Endothelial cell of umbilical vein (primary cell): ENCODE data around the gene LRRIQ1. TPM values are rescaled to one million over a fixed set of nuclear protein-coding genes. Genes with fewer than 3 reads are reported as not detected.

ENCODE experiments used
- Bru-seq: library from RNA; stranded (reverse); fragments of 400-500 nt; gene quantifications from one replicate; lab custom pipeline; 2021; lab: Mats Ljungman, UMichigan
- BruChase-seq, 2 experiments: library from RNA; stranded (reverse); fragments of 400-500 nt; gene quantifications; one replicate each; lab custom pipeline; 2021; lab: Mats Ljungman, UMichigan
- BruUV-seq: library from RNA; stranded (reverse); fragments of 400-500 nt; replicated peaks from 2 replicates; lab custom pipeline; 2021; lab: Mats Ljungman, UMichigan
- CTCF ChIA-PET: fragments of 300-600, 350-600 bp; sonication (Branson Sonifier 250); formaldehyde crosslinking; loops from one replicate; lab custom pipeline; 2021; ENCODE audit warnings: antibody characterized with exemption, inconsistent platforms; lab: Charles Lee
- POLR2A ChIA-PET: fragments of 300-600, 350-600 bp; sonication (Branson Sonifier 250); formaldehyde crosslinking; loops from one replicate; lab custom pipeline; 2021; ENCODE audit warnings: antibody characterized with exemption, inconsistent platforms; lab: Charles Lee
- DNase-seq: peaks from one replicate; pipeline ENCODE4 v3.0.0-alpha.2; 2011; ENCODE audit warnings: low read depth, low spot score
- FAIRE-seq: peaks from 2 replicates; lab custom pipeline; 2011; peaks lifted over from hg19 to GRCh38; lab: Jason Lieb, UNC
- H2AFZ ChIP-seq: 2 replicates; pipeline ENCODE4 v1.6.0; 2012; ENCODE audit warnings: low read depth, low read length, control low read depth, inconsistent platforms
- H3K27ac ChIP-seq: 2 replicates; pipeline ENCODE4 v1.5.1; 2011; ENCODE audit warnings: low read depth, mild to moderate bottlenecking, control low read depth, low read length, moderate library complexity; ENCODE audit not compliant: insufficient read depth
- H3K27me3 ChIP-seq, 2 experiments: 2 replicates each; pipeline versions ENCODE4 v1.6.0 to v1.6.1; 2011; ENCODE audit warnings: low read length in 2 of 2, mixed read lengths in 1 of 2; ENCODE audit not compliant: control insufficient read depth in 2 of 2, insufficient read depth in 2 of 2
- H3K36me3 ChIP-seq, 2 experiments: 2 replicates in 1 of 2; 3 replicates in 1 of 2; pipeline ENCODE4 v1.5.1; 2011; ENCODE audit warnings: low read length in 2 of 2, mild to moderate bottlenecking in 1 of 2, moderate library complexity in 1 of 2; ENCODE audit not compliant: control insufficient read depth in 2 of 2, insufficient read depth in 2 of 2; ENCODE audit errors: extremely low read depth in 1 of 2
- H3K4me1 ChIP-seq: 3 replicates; pipeline ENCODE4 v1.5.1; 2011; ENCODE audit warnings: mild to moderate bottlenecking, low read length; ENCODE audit not compliant: control insufficient read depth, insufficient read depth; ENCODE audit errors: extremely low read depth
- H3K4me2 ChIP-seq: 2 replicates; pipeline ENCODE4 v1.6.1; 2011; ENCODE audit warnings: low read length, control low read depth, mixed read lengths; ENCODE audit not compliant: insufficient read depth
- H3K4me3 ChIP-seq, 3 experiments: fragments of 200-600 bp in 1 of 3; sonication (generic), shearing (Covaris generic) in 1 of 3; replicated peaks in 1 of 3; 2 replicates each; pipeline ENCODE4 v1.5.1; 2011 to 2016; ENCODE audit warnings: control low read depth in 3 of 3, low read length in 3 of 3, mild to moderate bottlenecking in 2 of 3, inconsistent platforms in 1 of 3, low read depth in 1 of 3, moderate library complexity in 1 of 3; ENCODE audit not compliant: insufficient read depth in 1 of 3
- H3K79me2 ChIP-seq: 2 replicates; pipeline ENCODE4 v1.6.0; 2012; ENCODE audit warnings: low read length, inconsistent platforms; ENCODE audit not compliant: control insufficient read depth, insufficient read depth
- H3K9ac ChIP-seq: replicated peaks from 2 replicates; pipeline ENCODE3; 2011; ENCODE audit warnings: low read length, control low read depth; ENCODE audit not compliant: insufficient read depth; ENCODE audit errors: extremely low read depth
- H3K9me1 ChIP-seq: replicated peaks from 3 replicates; pipeline ENCODE4 v1.6.0; 2011; ENCODE audit warnings: mild to moderate bottlenecking, low read length; ENCODE audit not compliant: control insufficient read depth, insufficient read depth; ENCODE audit errors: extremely low read depth
- H3K9me3 ChIP-seq: replicated peaks from 2 replicates; pipeline ENCODE4 v1.5.1; 2012; ENCODE audit warnings: low read length, inconsistent platforms; ENCODE audit not compliant: control insufficient read depth, insufficient read depth
- H4K20me1 ChIP-seq: replicated peaks from 2 replicates; pipeline ENCODE3; 2011; ENCODE audit warnings: mild to moderate bottlenecking, low read length; ENCODE audit not compliant: control insufficient read depth, insufficient read depth; ENCODE audit errors: extremely low read depth
- EZH2 ChIP-seq: IDR thresholded peaks from 2 replicates; pipeline ENCODE4 v1.6.1; 2012; ENCODE audit warnings: borderline replicate concordance, low read depth, mild to moderate bottlenecking, moderate library complexity, low read length, inconsistent platforms; ENCODE audit not compliant: severe bottlenecking
- FOS ChIP-seq: IDR thresholded peaks from 2 replicates; pipeline ENCODE4 v1.6.1; 2011; ENCODE audit warnings: mild to moderate bottlenecking, low read length, moderate library complexity, borderline replicate concordance; ENCODE audit not compliant: insufficient read depth
- GATA2 ChIP-seq: IDR thresholded peaks from 2 replicates; pipeline ENCODE4 v1.7.0; 2011; ENCODE audit warnings: low read depth, mild to moderate bottlenecking, moderate library complexity, mixed read lengths, low read length; ENCODE audit not compliant: insufficient read length, insufficient read depth
- JUN ChIP-seq: IDR thresholded peaks from 2 replicates; pipeline ENCODE4 v1.6.1; 2011; ENCODE audit warnings: borderline replicate concordance, low read depth; ENCODE audit not compliant: insufficient read length, insufficient read depth
- MYC ChIP-seq: IDR thresholded peaks from one replicate; pipeline ENCODE4 v1.6.1; 2011; ENCODE audit warnings: mild to moderate bottlenecking, low read depth, low read length
- POLR2A ChIP-seq: IDR thresholded peaks from 2 replicates; pipeline ENCODE4 v1.6.1; 2012; ENCODE audit warnings: low read depth, mild to moderate bottlenecking, control low read depth, low read length
- POLR2AphosphoS5 ChIP-seq: IDR thresholded peaks from 2 replicates; pipeline ENCODE4 v1.6.1; 2012; ENCODE audit warnings: low read depth, mild to moderate bottlenecking, control low read depth, low read length, moderate library complexity; ENCODE audit not compliant: insufficient read depth
- dilution Hi-C: fragments of 300-500 bp; cut with MboI; formaldehyde crosslinking; loops from one replicate; pipeline ENCODE4 v1.15.0; 2019; ENCODE audit warnings: low sequenced_read_pairs; ENCODE audit not compliant: extremely low pct_ligation_motif_present
- intact Hi-C: fragments of 100-400 bp; cut with micrococcal nuclease; formaldehyde crosslinking; loops from one replicate; pipeline ENCODE4 v1.10.0; 2022
- long read RNA-seq: library from polyadenylated mRNA; stranded (forward); transcript quantifications from one replicate; pipeline ENCODE4 v2.0.0, GENCODE V29; 2021
- polyA minus RNA-seq, 3 experiments: library from RNA; depleted of rRNA, polyadenylated mRNA; stranded (reverse); fragments of >200 nt; gene quantifications; 1 replicate in 1 of 3; 2 replicates in 2 of 3; pipeline ENCODE4 v1.2.3, GENCODE V29; 2011
- polyA plus RNA-seq, 4 experiments: library from polyadenylated mRNA; depleted of rRNA in 3 of 4; stranded (reverse) in 3 of 4; unstranded in 1 of 4; fragments of >200 nt; gene quantifications; 2 replicates each; pipeline versions ENCODE4 v1.2.1 to v1.2.3, GENCODE V29; 2011 to 2012; ENCODE audit warnings: missing spikeins in 1 of 4
- total RNA-seq: library from RNA; stranded (reverse); gene quantifications from 2 replicates; pipeline ENCODE4 v1.2.3, GENCODE V29; 2021
- TF ChIP-seq, protein P1 (sequence below): IDR thresholded peaks from 2 replicates; pipeline ENCODE4 v1.6.1; 2011; ENCODE audit not compliant: insufficient read depth, insufficient read length
- TF ChIP-seq, protein P2 (sequence below), 2 donors: IDR thresholded peaks; 1 replicate in 1 of 2; 2 replicates in 1 of 2; pipeline ENCODE4 v1.5.1; 2011; ENCODE audit warnings: low read length in 2 of 2, mild to moderate bottlenecking in 2 of 2, moderate library complexity in 2 of 2, control low read depth in 1 of 2, inconsistent platforms in 1 of 2, low read depth in 1 of 2; ENCODE audit not compliant: insufficient read depth in 1 of 2; ENCODE audit errors: extremely low read depth in 1 of 2

Gene LRRIQ1, protein sequence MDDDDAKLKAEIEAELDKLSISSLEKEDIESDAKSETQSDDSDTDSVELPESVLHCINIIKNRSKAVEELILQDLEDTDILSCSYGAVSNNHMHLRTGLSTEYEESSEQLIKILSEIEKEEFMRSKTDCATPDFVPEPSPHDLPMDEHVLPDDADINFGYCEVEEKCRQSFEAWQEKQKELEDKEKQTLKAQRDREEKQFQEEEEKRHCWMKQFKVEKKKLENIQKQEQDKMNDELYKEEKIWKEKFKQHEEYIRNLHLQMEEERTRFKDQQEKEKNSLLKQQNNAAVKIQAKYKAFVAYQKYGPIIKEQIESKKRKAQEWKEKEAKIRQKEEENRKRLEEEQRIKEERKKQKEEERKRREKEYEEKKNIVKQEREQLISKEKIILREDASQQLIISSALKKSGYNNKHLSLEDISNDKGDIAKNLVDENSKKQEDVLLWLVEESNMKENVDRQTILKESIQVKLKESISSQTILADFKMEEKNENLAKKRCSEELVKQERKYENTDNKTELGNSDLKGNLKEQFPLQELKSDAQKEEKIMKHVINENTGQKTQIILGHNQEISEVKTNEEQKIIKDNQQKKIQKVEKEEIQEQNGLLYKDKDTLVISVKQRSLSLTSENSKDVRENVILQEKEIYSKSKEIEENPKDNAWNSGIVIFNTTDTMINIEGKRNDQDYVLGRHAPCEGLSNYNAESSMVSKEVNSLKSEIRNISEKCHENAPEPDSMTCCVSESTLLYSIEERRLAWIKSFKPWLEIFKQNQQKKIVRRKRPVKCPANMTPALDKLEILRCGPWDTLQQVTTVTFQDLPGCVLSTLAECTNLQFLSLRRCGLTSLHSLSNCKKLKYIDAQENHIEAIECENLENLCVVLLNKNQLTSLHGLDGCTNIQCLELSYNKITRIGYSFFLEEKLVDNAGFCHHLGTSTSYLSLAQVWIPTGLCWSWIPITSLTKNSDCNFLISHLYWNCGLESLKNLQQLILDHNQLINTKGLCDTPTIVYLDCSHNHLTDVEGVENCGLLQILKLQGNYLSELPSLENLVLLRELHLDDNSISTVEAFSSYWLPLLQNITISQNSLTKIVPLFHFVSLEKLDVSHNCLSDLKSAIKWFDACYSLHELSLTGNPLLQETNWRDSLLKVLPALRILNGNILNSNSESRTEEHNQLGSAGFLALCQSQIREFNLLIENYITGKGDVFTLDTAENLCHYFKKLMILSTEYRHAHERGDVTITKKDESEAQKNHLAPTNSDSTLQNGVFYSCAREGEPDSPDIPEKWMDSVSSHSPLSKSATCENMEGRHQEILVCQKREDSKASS (N-terminal part only)
- total RNA-seq (0.20 and 0.21 TPM in 2 replicates), polyA plus RNA-seq (0.06 and 0.08 TPM in 2 replicates), polyA minus RNA-seq (not detected in 2 replicates), Bru-seq, nascent RNA (percentile 17 among the genes with signal in this experiment), BruChase-seq, experiment 1, labeled RNA remaining after a 6-hour chase (percentile 9 among the genes with signal in this experiment), BruChase-seq, experiment 2, labeled RNA remaining after a 2-hour chase (percentile 15 among the genes with signal in this experiment)
- 0.03 and 0.08 TPM in 2 replicates for polyA plus RNA-seq (2011; cell fraction: cytosol; rRNA removed)
- polyA plus RNA-seq (2011; cell fraction: nucleus; rRNA removed) = 0.38 and 1.2 TPM in 2 replicates
- 0.40 and 1.1 TPM in 2 replicates for polyA plus RNA-seq (2012)
- 1.5 TPM for polyA minus RNA-seq (2011; cell fraction: cytosol; rRNA and poly(A)+ RNA removed)
- 0.82 and 0.87 TPM in 2 replicates for polyA minus RNA-seq (2011; cell fraction: nucleus; rRNA and poly(A)+ RNA removed)
- long read RNA-seq, partial matches to known transcripts = 0 of 1 reads
- long read RNA-seq, other reads (novel, unspliced or antisense) = 0 of 1 reads

DNA sequence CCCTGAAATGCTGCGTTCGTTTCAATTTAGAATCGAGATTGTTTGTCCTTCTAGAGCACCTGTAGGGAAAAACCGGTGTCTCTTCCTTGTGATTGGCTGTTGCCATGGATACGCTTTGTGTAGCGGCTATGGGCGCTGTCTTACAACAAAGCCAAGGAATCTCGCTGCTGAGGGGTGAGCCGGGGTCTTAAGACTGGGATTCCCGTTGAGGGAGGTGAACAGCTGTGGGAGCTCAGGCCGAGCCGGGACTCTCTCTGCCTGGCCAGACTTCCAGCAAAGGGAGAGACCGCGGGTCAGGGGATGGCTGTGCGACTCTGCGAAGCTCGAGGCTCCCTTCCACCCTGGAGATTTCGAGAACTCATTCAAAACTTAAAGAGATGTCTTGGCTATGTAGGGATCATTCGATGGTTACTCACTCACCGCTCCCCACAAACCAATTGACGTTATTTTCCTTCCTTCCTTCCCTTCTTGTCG, at the start of gene LRRIQ1, which contains the start of gene TSPAN19:
Gene LRRIQ1, plus strand, starts transcription at position 118 of the 474 bp plus-strand sequence. CDS start 1,826 bp downstream, outside the sequence.
Gene TSPAN19, minus strand, starts transcription at position 44 of the 474 bp plus-strand sequence. CDS start 6,331 bp downstream, outside the sequence.
- no peaks in the 10 kb centered on the region for H3K79me2 ChIP-seq
- ChIA-PET POLR2A (interaction anchor here (0.6 kb wide), 1 partner anchor 101 kb away, joined by 4 read pairs; no protein-coding TSS in a partner anchor), CTCF (interaction anchor here (0.9 to 1.5 kb wide), 5 partner anchors 14 to 164 kb away, joined by 3 to 4 read pairs (median 3); no protein-coding TSS in a partner anchor)
- peak within 1 kb of the TSS; percentile 27 for H3K9ac ChIP-seq
- no peaks in the 10 kb centered on the region for H3K36me3 ChIP-seq
- dilution Hi-C loops (no loop called here), intact Hi-C loops (loop anchor here (1.0 kb wide), 1 partner anchor 125 kb away; no protein-coding TSS in a partner anchor)
- peak within 1 kb of the TSS; percentile 81 for H2AFZ ChIP-seq
- peak within 1 kb of the TSS; percentile 96 for H3K4me2 ChIP-seq
- peak within 1 kb of the TSS; percentile 31 to 80 (median 77) for H3K4me3 ChIP-seq
- H3K9me1 ChIP-seq = no peaks in the 10 kb centered on the region
- peaks cover 5% of the 10 kb centered on the region for H3K4me1 ChIP-seq
- TF ChIP-seq, protein P1, sequence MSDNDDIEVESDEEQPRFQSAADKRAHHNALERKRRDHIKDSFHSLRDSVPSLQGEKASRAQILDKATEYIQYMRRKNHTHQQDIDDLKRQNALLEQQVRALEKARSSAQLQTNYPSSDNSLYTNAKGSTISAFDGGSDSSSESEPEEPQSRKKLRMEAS = no peak
- no peak for TF ChIP-seq EZH2
- no peak for TF ChIP-seq MYC
- no peak for TF ChIP-seq FOS
- no peak for TF ChIP-seq POLR2A
- TF ChIP-seq, protein P2, sequence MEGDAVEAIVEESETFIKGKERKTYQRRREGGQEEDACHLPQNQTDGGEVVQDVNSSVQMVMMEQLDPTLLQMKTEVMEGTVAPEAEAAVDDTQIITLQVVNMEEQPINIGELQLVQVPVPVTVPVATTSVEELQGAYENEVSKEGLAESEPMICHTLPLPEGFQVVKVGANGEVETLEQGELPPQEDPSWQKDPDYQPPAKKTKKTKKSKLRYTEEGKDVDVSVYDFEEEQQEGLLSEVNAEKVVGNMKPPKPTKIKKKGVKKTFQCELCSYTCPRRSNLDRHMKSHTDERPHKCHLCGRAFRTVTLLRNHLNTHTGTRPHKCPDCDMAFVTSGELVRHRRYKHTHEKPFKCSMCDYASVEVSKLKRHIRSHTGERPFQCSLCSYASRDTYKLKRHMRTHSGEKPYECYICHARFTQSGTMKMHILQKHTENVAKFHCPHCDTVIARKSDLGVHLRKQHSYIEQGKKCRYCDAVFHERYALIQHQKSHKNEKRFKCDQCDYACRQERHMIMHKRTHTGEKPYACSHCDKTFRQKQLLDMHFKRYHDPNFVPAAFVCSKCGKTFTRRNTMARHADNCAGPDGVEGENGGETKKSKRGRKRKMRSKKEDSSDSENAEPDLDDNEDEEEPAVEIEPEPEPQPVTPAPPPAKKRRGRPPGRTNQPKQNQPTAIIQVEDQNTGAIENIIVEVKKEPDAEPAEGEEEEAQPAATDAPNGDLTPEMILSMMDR (IDR thresholded peaks at IDR 0.05; ENCODE audit: extremely low read depth in 1 of 2, insufficient read depth in 1 of 2, low read depth in 1 of 2, low read length in 2 of 2) = no peak
- TF ChIP-seq JUN = no peak
- no peak for TF ChIP-seq POLR2AphosphoS5
- TF ChIP-seq GATA2 = no peak
- peak; percentile 60 for FAIRE-seq
- no peaks in the 10 kb centered on the region for H3K9me3 ChIP-seq
- peak; percentile 84 for DNase-seq
- no peak within 1 kb of the TSS for H3K27ac ChIP-seq
- no peaks in the 10 kb centered on the region for H4K20me1 ChIP-seq
- H3K27me3 ChIP-seq = peaks cover 6 to 29% of the 10 kb centered on the region in 2 experiments
- BruUV-seq = no TSS peak
